ENCODE data around the gene SLC6A3. TPM values are rescaled to one million over a fixed set of nuclear protein-coding genes. Genes with fewer than 3 reads are reported as not detected.
"Not testable (repeated sequence)": the region's sequence is repeated elsewhere in the genome, so short reads cannot be mapped to it uniquely, and the experiment has no call there.

The SLC6A3 gene
- total and polyA plus RNA-seq, 2 experiments from 2014 or later: not detected

DNA sequence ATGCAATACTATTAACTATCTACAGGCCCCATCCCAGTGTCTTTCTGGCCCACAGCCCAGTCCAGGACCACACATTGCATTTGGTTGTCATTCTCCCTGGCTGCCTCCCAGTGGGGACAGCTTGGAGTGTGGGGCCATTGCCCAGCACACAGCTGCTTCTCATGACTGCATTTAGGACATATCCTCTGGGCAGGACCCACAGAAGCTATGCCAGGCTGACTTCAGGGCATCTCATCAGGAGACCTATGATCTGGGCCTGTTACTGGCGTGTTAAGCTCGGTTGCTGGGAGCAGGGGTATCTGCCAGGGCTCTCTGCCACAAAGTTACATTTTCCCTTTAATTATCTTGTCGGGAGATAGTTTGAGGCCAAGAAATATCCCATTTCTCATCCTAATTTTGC is 68.3 kb downstream of the SLC6A3 start:
- no peak overlapping the region for H2AFZ ChIP-seq
- no peaks in the 10 kb centered on the region for H3F3A ChIP-seq (ENCODE audit: insufficient read depth)
- H3K4me2 ChIP-seq (ENCODE audit: unreplicated experiment): no peak overlapping the region
- H4K20me1 ChIP-seq (ENCODE audit: insufficient read depth): no peaks in the 10 kb centered on the region
- no peak overlapping the region for H3K4me3 ChIP-seq
- TF ChIP-seq EZH2 (IDR thresholded peaks at IDR 0.05; ENCODE audit: insufficient read depth, poor library complexity, severe bottlenecking) (no peak), EZH2phosphoT487 (IDR thresholded peaks at IDR 0.05; ENCODE audit: insufficient read depth, low read depth) (no peak)
- 0 to 2% methylated on average over 3 of the region's 3 CpGs for WGBS, 2 experiments (ENCODE audit: low coverage in 1 of 2, low lambda C conversion rate in 2 of 2, missing lambda C conversion rate in 2 of 2)
- H3K27ac ChIP-seq: no peak overlapping the region
- peaks cover 7% of the 10 kb centered on the region; the same call in 1 of the 2 replicates for H3K27me3 ChIP-seq (replicated peaks; ENCODE audit: insufficient read depth)
- H3K79me2 ChIP-seq (ENCODE audit: insufficient read depth): no peaks in the 10 kb centered on the region
- H3K9me3 ChIP-seq (ENCODE audit: low read depth): no peaks in the 10 kb centered on the region
- no peaks in the 10 kb centered on the region for H3K36me3 ChIP-seq (ENCODE audit: low read depth)
- in situ Hi-C loops (cut with MboI): no loop called here
- no peak overlapping the region for H3K9ac ChIP-seq
- H3K9me2 ChIP-seq (ENCODE audit: insufficient read depth): no peaks in the 10 kb centered on the region
- no peak for DNase-seq
- H3K4me1 ChIP-seq (ENCODE audit: insufficient read depth): no peaks in the 10 kb centered on the region

- Histone ChIP-seq H3F3A (ENCODE audit: insufficient read depth) (no peaks in the 10 kb centered on the region), H3K79me2 (ENCODE audit: insufficient read depth) (no peaks in the 10 kb centered on the region), H3K27ac (no peak overlapping the region), H4K20me1 (ENCODE audit: insufficient read depth) (no peaks in the 10 kb centered on the region), H3K4me1 (ENCODE audit: insufficient read depth) (no peaks in the 10 kb centered on the region), H2AFZ (no peak overlapping the region), H3K9ac (no peak overlapping the region), H3K27me3 (replicated peaks; ENCODE audit: insufficient read depth) (peaks cover 15% of the 10 kb centered on the region), H3K9me3 (ENCODE audit: low read depth) (no peaks in the 10 kb centered on the region), H3K9me2 (ENCODE audit: insufficient read depth) (no peaks in the 10 kb centered on the region), H3K4me2 (ENCODE audit: unreplicated experiment) (no peak overlapping the region), H3K36me3 (ENCODE audit: low read depth) (no peaks in the 10 kb centered on the region), H3K4me3 (no peak overlapping the region)
- in situ Hi-C loops (cut with MboI): no loop called here
- DNase-seq: peak; percentile 66
- WGBS, 2 experiments (ENCODE audit: low coverage in 1 of 2, low lambda C conversion rate in 2 of 2, missing lambda C conversion rate in 2 of 2): 27% methylated on average over 23 of the region's 23 CpGs
- TF ChIP-seq EZH2phosphoT487 (IDR thresholded peaks at IDR 0.05; ENCODE audit: insufficient read depth, low read depth) (no peak), EZH2 (IDR thresholded peaks at IDR 0.05; ENCODE audit: insufficient read depth, poor library complexity, severe bottlenecking) (no peak)
These were observed 69.1 kb downstream of the SLC6A3 start for GRCh38 chr5:1375871-1376810.

DNA sequence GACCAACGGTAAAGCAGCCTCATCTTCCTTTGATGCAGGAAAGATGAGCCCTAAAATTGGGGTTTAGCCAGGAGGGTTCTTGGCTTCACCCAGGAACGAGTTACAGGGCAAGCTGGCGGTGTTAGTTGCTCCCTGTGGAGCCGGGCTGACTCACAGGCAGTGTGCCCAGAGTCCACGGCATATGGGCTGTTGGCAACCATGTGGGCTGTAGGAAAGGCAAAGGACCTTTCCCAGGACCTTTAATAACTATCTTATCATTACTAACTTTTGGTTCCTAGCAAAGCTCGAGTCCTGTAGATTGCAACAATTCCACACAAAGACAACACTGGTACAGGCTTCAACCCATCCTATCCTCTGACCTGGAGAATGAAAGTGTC is 70.6 kb downstream of the SLC6A3 start:
- Histone ChIP-seq H3K27ac (no peak overlapping the region), H3K9me3 (ENCODE audit: low read depth) (no peaks in the 10 kb centered on the region), H3K9me2 (ENCODE audit: insufficient read depth) (no peaks in the 10 kb centered on the region), H3K4me3 (no peak overlapping the region), H3K4me2 (ENCODE audit: unreplicated experiment) (no peak overlapping the region), H3K36me3 (ENCODE audit: low read depth) (no peaks in the 10 kb centered on the region), H3K9ac (no peak overlapping the region), H3K79me2 (ENCODE audit: insufficient read depth) (no peaks in the 10 kb centered on the region), H3F3A (ENCODE audit: insufficient read depth) (no peaks in the 10 kb centered on the region), H4K20me1 (ENCODE audit: insufficient read depth) (no peaks in the 10 kb centered on the region), H3K27me3 (replicated peaks; ENCODE audit: insufficient read depth) (peaks cover 9% of the 10 kb centered on the region), H2AFZ (no peak overlapping the region), H3K4me1 (ENCODE audit: insufficient read depth) (no peaks in the 10 kb centered on the region)
- DNase-seq: peak; percentile 82
- TF ChIP-seq EZH2phosphoT487 (IDR thresholded peaks at IDR 0.05; ENCODE audit: insufficient read depth, low read depth) (no peak), EZH2 (IDR thresholded peaks at IDR 0.05; ENCODE audit: insufficient read depth, poor library complexity, severe bottlenecking) (no peak)
- in situ Hi-C loops (cut with MboI): no loop called here
- WGBS, 2 experiments (ENCODE audit: low coverage in 1 of 2, low lambda C conversion rate in 2 of 2, missing lambda C conversion rate in 2 of 2): 14% methylated on average over 6 of the region's 6 CpGs

DNA sequence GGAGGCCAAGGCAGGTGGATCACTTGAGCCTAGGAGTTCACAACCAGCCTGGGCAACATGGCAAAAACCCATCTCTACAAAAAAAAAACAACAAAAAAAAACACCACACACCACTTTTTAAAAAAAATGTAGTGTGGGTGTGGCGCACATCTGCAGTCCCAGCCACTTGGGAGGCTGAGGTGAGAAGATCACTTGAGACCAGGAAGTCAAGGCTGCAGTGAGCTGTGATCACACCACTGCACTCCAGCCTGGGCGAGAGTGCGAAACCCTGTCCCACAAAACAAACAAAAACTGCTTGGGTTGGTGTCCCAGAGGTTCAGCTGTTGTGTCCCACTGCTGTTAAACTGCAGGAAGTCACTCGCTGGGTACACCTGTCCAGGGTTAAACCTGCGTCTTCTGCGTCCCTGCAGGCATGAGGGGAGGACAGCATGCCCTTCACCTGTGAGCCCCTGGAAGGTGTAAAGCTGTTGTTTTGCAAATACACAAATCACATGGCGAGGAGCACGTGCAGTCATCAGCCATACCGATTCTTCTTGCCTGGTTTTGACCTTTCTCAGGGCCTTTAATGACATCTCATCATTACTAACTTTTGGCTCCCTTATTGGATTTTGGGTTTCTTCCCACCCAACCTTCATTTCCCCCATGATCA is 71.1 kb downstream of the SLC6A3 start:
- H3K9me3 ChIP-seq (ENCODE audit: low read depth): no peaks in the 10 kb centered on the region
- H3K4me3 ChIP-seq: no peak overlapping the region
- H3K79me2 ChIP-seq (ENCODE audit: insufficient read depth): no peaks in the 10 kb centered on the region
- no peak for DNase-seq
- H3K36me3 ChIP-seq (ENCODE audit: low read depth): no peaks in the 10 kb centered on the region
- H3F3A ChIP-seq (ENCODE audit: insufficient read depth): no peaks in the 10 kb centered on the region
- no peaks in the 10 kb centered on the region for H3K4me1 ChIP-seq (ENCODE audit: insufficient read depth)
- no peak overlapping the region for H3K4me2 ChIP-seq (ENCODE audit: unreplicated experiment)
- H3K27ac ChIP-seq: no peak overlapping the region
- no peaks in the 10 kb centered on the region for H3K9me2 ChIP-seq (ENCODE audit: insufficient read depth)
- 57 to 61% methylated on average over 9 of the region's 9 CpGs for WGBS, 2 experiments (ENCODE audit: low coverage in 1 of 2, low lambda C conversion rate in 2 of 2, missing lambda C conversion rate in 2 of 2)
- TF ChIP-seq EZH2phosphoT487 (IDR thresholded peaks at IDR 0.05; ENCODE audit: insufficient read depth, low read depth) (no peak), EZH2 (IDR thresholded peaks at IDR 0.05; ENCODE audit: insufficient read depth, poor library complexity, severe bottlenecking) (no peak)
- peaks cover 7% of the 10 kb centered on the region for H3K27me3 ChIP-seq (replicated peaks; ENCODE audit: insufficient read depth)
- no peaks in the 10 kb centered on the region for H4K20me1 ChIP-seq (ENCODE audit: insufficient read depth)
- no peak overlapping the region for H2AFZ ChIP-seq
- in situ Hi-C loops (cut with MboI): no loop called here
- no peak overlapping the region for H3K9ac ChIP-seq

GRCh38 chr5:1371972-1372342 is 73.3 kb downstream of the SLC6A3 start:
- H3K79me2 ChIP-seq (ENCODE audit: insufficient read depth); H4K20me1 ChIP-seq (ENCODE audit: insufficient read depth); H3K9ac ChIP-seq; H3K9me2 ChIP-seq (ENCODE audit: insufficient read depth); H3K4me3 ChIP-seq; H3K36me3 ChIP-seq (ENCODE audit: low read depth); H3F3A ChIP-seq (ENCODE audit: insufficient read depth); H2AFZ ChIP-seq; H3K4me1 ChIP-seq (ENCODE audit: insufficient read depth); H3K9me3 ChIP-seq (ENCODE audit: low read depth); H3K27ac ChIP-seq; DNase-seq; in situ Hi-C loops (cut with MboI); H3K27me3 ChIP-seq (replicated peaks; ENCODE audit: insufficient read depth); H3K4me2 ChIP-seq (ENCODE audit: unreplicated experiment): not testable (repeated sequence)
- 57 to 61% methylated on average over 4 of the region's 4 CpGs for WGBS, 2 experiments (ENCODE audit: low coverage in 1 of 2, low lambda C conversion rate in 2 of 2, missing lambda C conversion rate in 2 of 2)

Measured in GM23248 (cell line).